WI38 (cell line): ENCODE measurements around the gene ZNF175.

Experiments
- H3K4me3 ChIP-seq: 2 replicates; pipeline ENCODE4 v1.5.1; 2011; ENCODE audit warnings: low read depth, mild to moderate bottlenecking, control low read depth, low read length
- TF ChIP-seq, protein P1 (sequence below): IDR thresholded peaks from 2 replicates; pipeline ENCODE4 v1.5.1; 2012; ENCODE audit warnings: low read depth, mild to moderate bottlenecking, control low read depth, low read length

Gene ZNF175

DNA sequence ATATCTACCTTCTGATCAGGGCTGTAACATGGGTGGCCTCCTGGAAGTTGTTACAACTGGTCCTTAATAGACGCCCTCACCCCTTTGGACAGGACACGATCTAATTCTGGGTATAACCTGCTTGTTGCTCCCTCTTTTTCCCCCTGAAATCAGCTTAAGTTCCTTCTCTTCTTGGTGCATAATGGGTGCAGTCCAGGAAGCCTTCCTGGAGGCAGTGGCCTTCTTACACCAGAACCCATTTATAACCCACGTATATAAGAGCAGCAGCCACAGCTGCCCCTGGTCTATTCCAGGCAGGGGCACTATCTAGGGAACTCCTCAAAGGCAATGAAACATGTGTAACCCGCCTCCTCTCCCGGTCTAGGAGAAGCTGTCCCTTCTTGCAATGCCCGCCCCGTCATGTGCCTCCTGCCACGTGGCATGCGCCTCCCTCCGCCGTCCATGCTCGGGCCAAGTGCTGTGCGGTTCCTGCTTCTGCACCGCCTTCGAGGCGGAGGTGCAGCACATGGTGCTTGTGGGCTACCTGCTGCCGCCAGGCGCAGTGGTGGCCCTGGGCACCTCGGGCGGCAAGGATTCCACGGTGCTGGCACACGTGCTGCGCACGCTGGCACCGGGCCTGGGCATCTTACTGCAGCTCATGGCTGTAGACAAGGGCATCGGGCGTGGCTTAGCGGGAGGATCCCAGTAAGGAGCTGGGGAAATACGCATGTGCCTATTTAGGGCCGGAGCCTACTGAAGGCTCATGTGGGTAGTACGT, 27.3 kb downstream of the ZNF175 start:
- no peak overlapping the region for H3K4me3 ChIP-seq

DNA sequence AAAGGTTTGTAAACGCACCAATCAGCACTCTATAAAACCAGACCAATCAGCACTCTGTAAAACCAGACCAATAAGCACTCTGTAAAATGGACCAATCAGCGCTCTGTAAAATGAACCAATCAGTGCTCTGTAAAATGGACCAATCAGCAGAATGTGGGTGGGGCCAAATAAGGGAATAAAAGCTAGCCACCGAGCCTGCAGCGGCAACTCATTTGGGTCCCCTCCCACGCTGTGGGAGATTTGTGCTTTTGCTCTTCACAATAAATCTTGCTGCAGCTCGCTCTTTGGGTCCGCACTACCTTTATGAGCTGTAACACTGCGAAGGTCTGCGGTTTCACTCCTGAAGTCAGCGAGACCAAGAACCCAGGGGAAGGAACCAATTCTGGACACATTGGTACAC, 28.0 kb downstream of the ZNF175 start:
- H3K4me3 ChIP-seq: no peak overlapping the region
- TF ChIP-seq, protein P1, sequence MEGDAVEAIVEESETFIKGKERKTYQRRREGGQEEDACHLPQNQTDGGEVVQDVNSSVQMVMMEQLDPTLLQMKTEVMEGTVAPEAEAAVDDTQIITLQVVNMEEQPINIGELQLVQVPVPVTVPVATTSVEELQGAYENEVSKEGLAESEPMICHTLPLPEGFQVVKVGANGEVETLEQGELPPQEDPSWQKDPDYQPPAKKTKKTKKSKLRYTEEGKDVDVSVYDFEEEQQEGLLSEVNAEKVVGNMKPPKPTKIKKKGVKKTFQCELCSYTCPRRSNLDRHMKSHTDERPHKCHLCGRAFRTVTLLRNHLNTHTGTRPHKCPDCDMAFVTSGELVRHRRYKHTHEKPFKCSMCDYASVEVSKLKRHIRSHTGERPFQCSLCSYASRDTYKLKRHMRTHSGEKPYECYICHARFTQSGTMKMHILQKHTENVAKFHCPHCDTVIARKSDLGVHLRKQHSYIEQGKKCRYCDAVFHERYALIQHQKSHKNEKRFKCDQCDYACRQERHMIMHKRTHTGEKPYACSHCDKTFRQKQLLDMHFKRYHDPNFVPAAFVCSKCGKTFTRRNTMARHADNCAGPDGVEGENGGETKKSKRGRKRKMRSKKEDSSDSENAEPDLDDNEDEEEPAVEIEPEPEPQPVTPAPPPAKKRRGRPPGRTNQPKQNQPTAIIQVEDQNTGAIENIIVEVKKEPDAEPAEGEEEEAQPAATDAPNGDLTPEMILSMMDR: no peak

More for the DNA sequence above, 27.3 kb downstream of the ZNF175 start:
- TF ChIP-seq, protein P1: no peak

DNA sequence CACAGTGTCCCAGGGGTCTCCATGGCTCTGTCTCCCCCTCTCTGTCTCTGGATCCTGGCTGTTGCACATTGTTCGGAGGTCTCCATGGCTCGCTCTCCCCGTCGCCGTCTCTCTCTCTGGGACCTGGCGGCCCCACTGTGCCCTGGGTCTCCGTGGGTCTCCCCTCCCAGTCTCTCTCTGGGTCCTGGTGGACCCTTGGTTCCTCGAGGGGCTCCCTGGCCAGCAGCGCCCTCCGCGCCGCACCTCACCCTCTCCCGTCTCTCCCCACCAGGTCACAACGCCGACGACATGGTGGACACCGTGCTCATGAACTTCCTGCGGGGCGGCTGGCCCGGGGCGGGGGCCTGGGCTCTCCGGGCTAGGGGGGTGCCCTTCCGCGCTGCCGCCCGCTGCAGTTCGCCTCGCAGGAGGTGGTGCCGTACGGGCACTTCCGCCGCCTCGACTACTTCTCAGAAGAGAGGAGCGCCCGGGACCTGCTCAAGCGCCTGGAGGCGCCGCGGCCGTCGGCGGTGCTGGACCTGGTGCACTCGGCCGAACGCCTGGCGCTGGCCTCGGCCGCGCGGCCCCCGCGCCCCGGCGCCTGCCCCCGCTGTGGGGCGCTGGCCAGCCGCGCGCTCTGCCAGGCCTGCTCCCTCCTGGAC, 30.0 kb downstream of the ZNF175 start:
- no peak overlapping the region for H3K4me3 ChIP-seq
- TF ChIP-seq, protein P1: no peak

GRCh38 chr19:51602189-51602854, 31.2 kb downstream of the ZNF175 start:
- TF ChIP-seq, protein P1: no peak
- no peak overlapping the region for H3K4me3 ChIP-seq

DNA sequence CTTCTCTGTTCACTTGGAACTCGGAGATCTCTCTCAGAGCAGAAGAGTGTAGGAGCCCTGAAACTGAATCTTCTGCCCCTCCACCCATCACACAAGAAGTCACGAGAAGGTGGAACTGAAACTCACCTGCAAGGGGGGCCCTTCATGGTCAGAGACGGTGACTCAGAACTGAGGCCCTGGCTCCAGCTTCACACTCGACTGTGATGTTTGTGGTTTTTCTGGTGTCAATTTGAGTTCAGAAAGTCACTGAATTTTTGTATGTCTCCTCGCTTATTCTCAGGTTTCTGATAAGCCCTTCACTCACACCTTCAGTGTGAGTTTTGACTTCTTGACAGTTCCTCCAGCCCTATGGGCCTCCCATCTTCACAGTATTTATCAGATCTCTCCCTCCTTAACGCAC, 36.0 kb downstream of the ZNF175 start:
- TF ChIP-seq, protein P1: no peak
- no peak overlapping the region for H3K4me3 ChIP-seq

GRCh38 chr19:51607920-51608562, 37.0 kb downstream of the ZNF175 start:
- TF ChIP-seq, protein P1: peak; percentile 87
- no peak overlapping the region for H3K4me3 ChIP-seq
